Mesodermal cell (in vitro differentiated cells): ENCODE results near the gene CAPS2.

Experiments used
- H3K27ac ChIP-seq: 2 replicates; pipeline ENCODE4 v1.7.0; 2013; ENCODE audit warnings: mild to moderate bottlenecking, low read depth, low read length, moderate library complexity; ENCODE audit not compliant: severe bottlenecking
- H3K36me3 ChIP-seq: 2 replicates; pipeline ENCODE4 v1.7.1; 2013; ENCODE audit warnings: mild to moderate bottlenecking, low read length, moderate library complexity; ENCODE audit not compliant: control insufficient read depth, insufficient read depth
- H3K4me1 ChIP-seq: one replicate; pipeline ENCODE4 v1.7.1; 2013; ENCODE audit warnings: mild to moderate bottlenecking, low read length; ENCODE audit not compliant: insufficient read depth, control insufficient read depth, poor library complexity, severe bottlenecking
- H3K4me3 ChIP-seq: 2 replicates; pipeline ENCODE4 v1.7.0; 2013; ENCODE audit warnings: low read length, control low read depth, mild to moderate bottlenecking; ENCODE audit not compliant: insufficient read depth, poor library complexity, severe bottlenecking; ENCODE audit errors: extremely low read depth
- H3K9me3 ChIP-seq: 2 replicates; pipeline ENCODE4 v1.7.1; 2013; ENCODE audit warnings: mild to moderate bottlenecking, low read length, moderate library complexity; ENCODE audit not compliant: control insufficient read depth
- WGBS, 2 experiments: methylation state at CpG; one replicate each; pipeline ENCODE4 v1.1.5; 2013; ENCODE audit warnings: missing lambda C conversion rate in 2 of 2; ENCODE audit not compliant: insufficient coverage in 2 of 2; 5-methylcytosine and 5-hydroxymethylcytosine counted together

Gene CAPS2

GRCh38 chr12:75345531-75345930, 15.4 kb upstream of the CAPS2 start:
- Histone ChIP-seq H3K36me3 (no peaks in the 10 kb centered on the region), H3K4me1 (no peaks in the 10 kb centered on the region), H3K27ac (no peak overlapping the region), H3K9me3 (no peaks in the 10 kb centered on the region), H3K4me3 (no peak overlapping the region)
- WGBS, 2 experiments, result no CpG with 5 or more reads among the region's 2 CpGs

- Histone ChIP-seq H3K4me3 (no peak overlapping the region), H3K4me1 (no peaks in the 10 kb centered on the region), H3K9me3 (no peaks in the 10 kb centered on the region), H3K27ac (no peak overlapping the region), H3K36me3 (no peaks in the 10 kb centered on the region)
- WGBS, 2 experiments, result 89 to 95% methylated on average over 3 of the region's 5 CpGs
Measured at GRCh38 chr12:75341873-75342272, 11.7 kb upstream of the CAPS2 start.

GRCh38 chr12:75337905-75338304, 7.8 kb upstream of the CAPS2 start:
- WGBS, 2 experiments, result no CpG with 5 or more reads among the region's 1 CpG
- H3K9me3 ChIP-seq, result no peaks in the 10 kb centered on the region

GRCh38 chr12:75334384-75335030, 4.4 kb upstream of the CAPS2 start, which contains the start of gene GLIPR1L1:
Gene GLIPR1L1 (plus strand): TSS chr12:75334670. CDS start chr12:75334729, 59 bp downstream.
- peak within 1 kb of the TSS; percentile 58 for H3K27ac ChIP-seq
- H3K9me3 ChIP-seq, result no peaks in the 10 kb centered on the region
- H3K36me3 ChIP-seq, result no peaks in the 10 kb centered on the region
- peak within 1 kb of the TSS; percentile 25 for H3K4me3 ChIP-seq
- no peaks in the 10 kb centered on the region for H3K4me1 ChIP-seq
- 11 to 14% methylated on average over 4 to 5 of the region's 23 CpGs for WGBS, 2 experiments

More at GRCh38 chr12:75337905-75338304, 7.8 kb upstream of the CAPS2 start:
- Histone ChIP-seq H3K27ac (no peak overlapping the region), H3K4me3 (no peak overlapping the region), H3K4me1 (no peaks in the 10 kb centered on the region), H3K36me3 (no peaks in the 10 kb centered on the region)

GRCh38 chr12:75327642-75328041, 2.5 kb downstream of the CAPS2 start:
- no CpG with 5 or more reads among the region's 1 CpG for WGBS, 2 experiments

GRCh38 chr12:75323663-75324062, 6.5 kb downstream of the CAPS2 start:
- Histone ChIP-seq H3K9me3 (no peaks in the 10 kb centered on the region), H3K36me3 (no peaks in the 10 kb centered on the region), H3K4me1 (no peaks in the 10 kb centered on the region), H3K4me3 (no peak overlapping the region), H3K27ac (no peak overlapping the region)
- 88% methylated on average over 1 of the region's 3 CpGs; no CpG with 5 or more reads in 1 of the 2 experiments for WGBS, 2 experiments

More at GRCh38 chr12:75327642-75328041, 2.5 kb downstream of the CAPS2 start:
- no peaks in the 10 kb centered on the region for H3K9me3 ChIP-seq
- no peaks in the 10 kb centered on the region for H3K36me3 ChIP-seq
- H3K27ac ChIP-seq, result no peak overlapping the region
- no peak overlapping the region for H3K4me3 ChIP-seq
- no peaks in the 10 kb centered on the region for H3K4me1 ChIP-seq

- Histone ChIP-seq H3K9me3 (no peaks in the 10 kb centered on the region), H3K27ac (no peak overlapping the region), H3K36me3 (no peaks in the 10 kb centered on the region), H3K4me3 (no peak overlapping the region), H3K4me1 (no peaks in the 10 kb centered on the region)
- WGBS, 2 experiments, result no CpG with 5 or more reads among the region's 1 CpG
Measured at GRCh38 chr12:75322464-75322863, 7.7 kb downstream of the CAPS2 start.

GRCh38 chr12:75317784-75318183, 12.3 kb downstream of the CAPS2 start:
- H3K36me3 ChIP-seq, result no peaks in the 10 kb centered on the region
- H3K27ac ChIP-seq, result no peak overlapping the region
- no peaks in the 10 kb centered on the region for H3K9me3 ChIP-seq
- 88 to 100% methylated on average over 1 of the region's 3 CpGs for WGBS, 2 experiments
- no peak overlapping the region for H3K4me3 ChIP-seq
- peaks cover 15% of the 10 kb centered on the region for H3K4me1 ChIP-seq

- Histone ChIP-seq H3K4me1 (peaks cover 15% of the 10 kb centered on the region), H3K9me3 (no peaks in the 10 kb centered on the region), H3K36me3 (no peaks in the 10 kb centered on the region), H3K27ac (peak overlapping the region; percentile 31), H3K4me3 (no peak overlapping the region)
Measured at GRCh38 chr12:75315518-75315917, 14.6 kb downstream of the CAPS2 start.

GRCh38 chr12:75311369-75311768, 18.8 kb downstream of the CAPS2 start:
- Histone ChIP-seq H3K27ac (no peak overlapping the region), H3K9me3 (no peaks in the 10 kb centered on the region), H3K4me3 (no peak overlapping the region), H3K36me3 (no peaks in the 10 kb centered on the region), H3K4me1 (peaks cover 14% of the 10 kb centered on the region)
- WGBS, 2 experiments, result no CpG with 5 or more reads among the region's 3 CpGs

- Histone ChIP-seq H3K4me1 (no peaks in the 10 kb centered on the region), H3K4me3 (no peak overlapping the region), H3K27ac (no peak overlapping the region), H3K36me3 (no peaks in the 10 kb centered on the region), H3K9me3 (peaks cover 6% of the 10 kb centered on the region)
- 100% methylated on average over 2 of the region's 2 CpGs; no CpG with 5 or more reads in 1 of the 2 experiments for WGBS, 2 experiments
Measured at GRCh38 chr12:75308279-75308678, 21.8 kb downstream of the CAPS2 start.
